GM12891 (cell line): ENCODE results near the gene PLXNC1.
"Not testable (repeated sequence)": the region's sequence is repeated elsewhere in the genome, so short reads cannot be mapped to it uniquely, and the experiment has no call there.

Source experiments
- DNase-seq: peaks from one replicate; pipeline ENCODE4 v3.0.0; 2011; ENCODE audit warnings: low spot score; ENCODE audit not compliant: insufficient read length
- FAIRE-seq: peaks from 2 replicates; lab custom pipeline; 2011; peaks lifted over from hg19 to GRCh38; lab: Jason Lieb, UNC
- PAX5 ChIP-seq: IDR thresholded peaks from 2 replicates; pipeline ENCODE4 v1.6.1; 2011; ENCODE audit warnings: low read length, moderate library complexity, mild to moderate bottlenecking; ENCODE audit not compliant: insufficient read depth, severe bottlenecking
- POLR2A ChIP-seq: IDR thresholded peaks from 2 replicates; pipeline ENCODE4 v1.6.1; 2011; ENCODE audit warnings: low read depth, low read length, control low read depth
- POLR2AphosphoS5 ChIP-seq: IDR thresholded peaks from 2 replicates; pipeline ENCODE4 v1.6.1; 2011; ENCODE audit warnings: low read depth, low read length, control low read depth
- POU2F2 ChIP-seq: IDR thresholded peaks from 2 replicates; pipeline ENCODE4 v1.6.1; 2011; ENCODE audit warnings: low read depth, mild to moderate bottlenecking, control low read depth, low read length, moderate library complexity
- SPI1 ChIP-seq: IDR thresholded peaks from 2 replicates; pipeline ENCODE4 v1.6.1; 2011; ENCODE audit warnings: low read depth, low read length, control low read depth
- TAF1 ChIP-seq: IDR thresholded peaks from 2 replicates; pipeline ENCODE4 v1.6.1; 2011; ENCODE audit warnings: low read depth, low read length, control low read depth

PLXNC1 gene

GRCh38 chr12:94309373-94309772 is 161.0 kb downstream of the PLXNC1 start:
- no peak for FAIRE-seq
- no peak for TF ChIP-seq POLR2AphosphoS5
- no peak for TF ChIP-seq SPI1
- TF ChIP-seq TAF1 = no peak
- no peak for TF ChIP-seq POLR2A
- no peak for TF ChIP-seq POU2F2
- TF ChIP-seq PAX5 = no peak

GRCh38 chr12:94312378-94312777 is 164.0 kb downstream of the PLXNC1 start:
- no peak for DNase-seq
- no peak for FAIRE-seq
- no peak for TF ChIP-seq POU2F2
- TF ChIP-seq TAF1 = no peak
- no peak for TF ChIP-seq POLR2AphosphoS5
- TF ChIP-seq SPI1 = no peak
- no peak for TF ChIP-seq PAX5
- TF ChIP-seq POLR2A = no peak

More at GRCh38 chr12:94309373-94309772, 161.0 kb downstream of the PLXNC1 start:
- DNase-seq = no peak

GRCh38 chr12:94316600-94316999 is 168.2 kb downstream of the PLXNC1 start:
- DNase-seq, FAIRE-seq: not testable (repeated sequence)

GRCh38 chr12:94318181-94318580 is 169.8 kb downstream of the PLXNC1 start:
- FAIRE-seq (peak; percentile 70), DNase-seq (no peak)
- TF ChIP-seq PAX5 = no peak
- peak; percentile 99 for TF ChIP-seq SPI1
- TF ChIP-seq POLR2A = no peak
- no peak for TF ChIP-seq POU2F2
- no peak for TF ChIP-seq POLR2AphosphoS5

GRCh38 chr12:94320109-94320508 is 171.7 kb downstream of the PLXNC1 start:
- no peak for FAIRE-seq
- no peak for DNase-seq
- TF ChIP-seq POLR2A = no peak
- TF ChIP-seq POLR2AphosphoS5 = no peak
- no peak for TF ChIP-seq POU2F2
- TF ChIP-seq SPI1 = no peak
- TF ChIP-seq TAF1 = no peak
- TF ChIP-seq PAX5 = no peak

- DNase-seq (no peak), FAIRE-seq (no peak)
- no peak for TF ChIP-seq POU2F2
- no peak for TF ChIP-seq SPI1
- TF ChIP-seq POLR2AphosphoS5 = no peak
- no peak for TF ChIP-seq POLR2A
- TF ChIP-seq TAF1 = no peak
- no peak for TF ChIP-seq PAX5
Observed at GRCh38 chr12:94322346-94322745, 174.0 kb downstream of the PLXNC1 start.

- TF ChIP-seq POLR2A (no peak), TAF1 (no peak), PAX5 (no peak), POLR2AphosphoS5 (no peak), SPI1 (no peak), POU2F2 (no peak)
- FAIRE-seq = no peak
- DNase-seq = no peak
Observed at GRCh38 chr12:94326234-94326633, 177.9 kb downstream of the PLXNC1 start.

GRCh38 chr12:94326727-94327126 is 178.3 kb downstream of the PLXNC1 start:
- no peak for FAIRE-seq
- DNase-seq = no peak
- TF ChIP-seq POLR2AphosphoS5 = no peak
- no peak for TF ChIP-seq SPI1
- TF ChIP-seq TAF1 = no peak
- TF ChIP-seq POU2F2 = no peak

- TF ChIP-seq POU2F2 = no peak
- no peak for TF ChIP-seq TAF1
- TF ChIP-seq POLR2A = no peak
- TF ChIP-seq POLR2AphosphoS5 = no peak
- no peak for TF ChIP-seq PAX5
- no peak for TF ChIP-seq SPI1
- FAIRE-seq (no peak), DNase-seq (no peak)
Observed at GRCh38 chr12:94327809-94328208, 179.4 kb downstream of the PLXNC1 start.

- FAIRE-seq (no peak), DNase-seq (no peak)
- no peak for TF ChIP-seq TAF1
- TF ChIP-seq POLR2A = no peak
- TF ChIP-seq PAX5 = no peak
- no peak for TF ChIP-seq POLR2AphosphoS5
- TF ChIP-seq SPI1 = no peak
- TF ChIP-seq POU2F2 = no peak
Observed at GRCh38 chr12:94329366-94329765, 181.0 kb downstream of the PLXNC1 start.
